GM06990 (cell line): ENCODE data around the gene TBCEL.

Experiments used
- DNase-seq: peaks from one replicate; pipeline ENCODE4 v3.0.0-alpha.2; 2011; ENCODE audit not compliant: insufficient read length; ENCODE audit errors: extremely low read depth
- H3K27me3 ChIP-seq: replicated peaks from 2 replicates; pipeline ENCODE4 v1.6.0; 2011; ENCODE audit warnings: low read length; ENCODE audit not compliant: control insufficient read depth, insufficient read depth
- H3K36me3 ChIP-seq: 2 replicates; pipeline ENCODE4 v1.5.1; 2011; ENCODE audit warnings: low read length; ENCODE audit not compliant: control insufficient read depth, insufficient read depth
- H3K4me3 ChIP-seq: replicated peaks from 2 replicates; pipeline ENCODE4 v1.5.1; 2011; ENCODE audit warnings: low read depth, mild to moderate bottlenecking, control low read depth, low read length
- CTCF ChIP-seq: IDR thresholded peaks from 2 replicates; pipeline ENCODE4 v1.5.1; 2011; ENCODE audit warnings: low read length, control low read depth, mild to moderate bottlenecking, inconsistent platforms; ENCODE audit not compliant: insufficient read depth, poor library complexity, severe bottlenecking

Gene TBCEL

GRCh38 chr11:121047926-121048325 is 24.0 kb downstream of the TBCEL start:
- Histone ChIP-seq H3K36me3 (no peaks in the 10 kb centered on the region), H3K4me3 (no peak overlapping the region), H3K27me3 (no peaks in the 10 kb centered on the region)
- TF ChIP-seq CTCF = no peak
- no peak for DNase-seq

- H3K4me3 ChIP-seq = no peak overlapping the region
- no peaks in the 10 kb centered on the region for H3K36me3 ChIP-seq
- DNase-seq = no peak
- no peaks in the 10 kb centered on the region for H3K27me3 ChIP-seq
- no peak for TF ChIP-seq CTCF
These were observed 24.7 kb downstream of the TBCEL start for GRCh38 chr11:121048464-121049233.

- Histone ChIP-seq H3K4me3 (no peak overlapping the region), H3K27me3 (no peaks in the 10 kb centered on the region), H3K36me3 (no peaks in the 10 kb centered on the region; the same call in 1 of the 2 replicates)
- DNase-seq = no peak
- TF ChIP-seq CTCF = no peak
These were observed 29.3 kb downstream of the TBCEL start for GRCh38 chr11:121053244-121053643.

GRCh38 chr11:121054266-121054665 is 30.4 kb downstream of the TBCEL start:
- Histone ChIP-seq H3K27me3 (no peaks in the 10 kb centered on the region), H3K4me3 (no peak overlapping the region), H3K36me3 (no peaks in the 10 kb centered on the region; the same call in 1 of the 2 replicates)
- no peak for DNase-seq
- no peak for TF ChIP-seq CTCF

GRCh38 chr11:121055076-121055475 is 31.2 kb downstream of the TBCEL start:
- DNase-seq = no peak
- H3K4me3 ChIP-seq = no peak overlapping the region
- no peak for TF ChIP-seq CTCF
- no peaks in the 10 kb centered on the region for H3K27me3 ChIP-seq
- H3K36me3 ChIP-seq = no peaks in the 10 kb centered on the region; the same call in 1 of the 2 replicates
